Putamen (tissue), 1 donor: ENCODE data around the gene FTO.
"Not testable (repeated sequence)": the region's sequence is repeated elsewhere in the genome, so short reads cannot be mapped to it uniquely, and the experiment has no call there.

Experiments
- DNase-seq: peaks from one replicate; pipeline ENCODE4 v3.0.0-alpha.2; 2016; ENCODE audit warnings: low spot score

Gene FTO

DNA sequence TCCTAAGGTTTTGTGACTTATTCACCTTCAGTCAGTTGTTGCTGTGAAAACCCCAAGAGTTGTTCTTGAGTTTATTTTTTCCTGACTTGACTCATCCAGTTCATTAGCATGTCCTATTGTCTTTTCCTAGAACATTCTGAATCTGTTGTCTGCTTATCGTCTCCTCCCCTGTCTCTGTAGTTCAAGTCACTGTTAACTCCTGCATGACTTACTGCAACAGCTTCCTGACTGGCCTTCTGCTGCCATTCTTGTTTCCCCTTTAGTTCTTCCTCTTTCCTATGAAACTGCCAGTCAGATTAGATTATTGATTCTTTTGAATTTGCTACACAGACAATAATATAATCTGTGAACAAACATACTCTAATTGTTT, 161.5 kb downstream of the FTO start:
- DNase-seq = peak; percentile 30

DNA sequence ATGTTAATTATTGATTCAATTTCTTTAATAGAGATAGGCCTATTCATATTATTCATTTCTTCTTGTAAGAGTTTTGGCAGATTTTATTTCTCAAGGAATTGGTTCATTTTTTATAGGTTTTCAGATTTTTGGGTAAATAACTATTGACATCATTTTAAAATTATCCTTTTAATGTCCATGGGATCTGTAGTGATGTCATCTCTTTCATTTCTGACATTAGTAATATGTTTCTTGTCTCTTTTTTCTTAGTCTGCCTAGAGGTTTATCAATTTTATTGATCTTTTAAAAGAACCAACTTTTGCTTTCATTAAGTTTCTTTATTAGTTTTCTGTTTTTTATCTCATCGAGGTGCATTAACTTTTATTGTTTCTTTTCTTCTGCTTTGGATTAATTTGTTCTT, 162.6 kb downstream of the FTO start:
- no peak for DNase-seq

DNA sequence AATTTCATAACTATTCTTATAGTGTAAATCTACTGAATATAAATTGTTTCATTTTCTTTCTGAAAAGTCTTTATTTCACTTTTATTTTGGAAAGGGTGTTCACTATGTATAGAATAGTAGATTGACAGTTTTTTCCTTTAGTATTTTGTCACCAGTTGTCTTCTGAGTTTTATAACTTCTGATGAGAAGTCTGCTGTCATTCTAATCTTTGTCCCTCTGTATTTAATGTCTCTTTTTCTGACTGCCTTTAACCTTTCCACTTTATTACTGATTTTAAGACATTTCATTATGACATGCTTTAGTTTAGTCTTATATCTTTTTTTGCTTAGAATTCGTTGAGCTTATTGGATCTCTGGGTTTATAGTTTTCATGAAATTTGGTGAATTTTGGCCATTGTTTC, 166.9 kb downstream of the FTO start:
- no peak for DNase-seq

DNA sequence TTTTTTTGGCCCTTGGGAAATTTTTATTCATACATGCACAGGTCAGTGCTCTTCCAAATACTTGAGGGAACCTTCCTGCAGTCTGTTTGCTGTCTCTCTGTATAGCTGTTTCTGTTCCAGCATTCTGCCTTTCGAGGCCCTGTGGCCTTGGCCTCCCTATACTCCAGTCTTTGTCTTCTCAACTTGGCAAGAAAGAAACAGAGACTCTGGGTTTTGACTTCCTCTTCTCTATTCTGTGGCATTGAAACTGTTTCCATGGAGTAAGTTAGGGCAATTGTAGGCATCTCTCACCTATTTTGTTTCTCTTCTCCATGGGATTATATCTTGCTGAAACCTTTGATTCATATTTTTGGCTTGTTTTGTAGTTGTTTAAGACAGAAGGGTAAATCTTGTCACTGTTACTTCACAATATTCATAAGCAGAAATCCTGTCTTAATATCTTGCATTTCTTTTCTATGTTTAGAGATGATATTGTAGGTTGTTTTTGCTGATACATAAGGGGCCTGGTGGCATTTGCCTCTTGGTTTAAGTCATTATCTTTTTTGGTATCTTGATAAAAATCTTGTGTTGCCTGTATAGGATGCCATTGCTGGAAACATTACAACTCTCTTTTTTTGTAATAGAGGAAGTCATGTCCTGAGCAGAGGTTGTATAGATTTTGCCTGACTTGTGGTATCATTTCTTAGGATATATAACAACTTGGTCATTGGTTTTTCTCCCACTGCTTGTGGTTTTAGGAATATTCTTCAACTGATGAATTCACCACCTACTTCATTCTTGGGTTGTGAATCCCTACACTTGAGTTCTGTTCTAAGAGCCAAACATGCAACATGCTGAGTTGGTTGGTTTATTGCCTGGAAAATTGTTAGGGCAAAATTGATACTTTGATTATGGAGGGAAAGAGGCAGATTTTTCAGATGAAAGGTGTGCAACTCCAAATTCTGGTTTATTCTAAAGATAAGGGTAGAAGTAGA, 168.6 kb downstream of the FTO start:
- no peak for DNase-seq

DNA sequence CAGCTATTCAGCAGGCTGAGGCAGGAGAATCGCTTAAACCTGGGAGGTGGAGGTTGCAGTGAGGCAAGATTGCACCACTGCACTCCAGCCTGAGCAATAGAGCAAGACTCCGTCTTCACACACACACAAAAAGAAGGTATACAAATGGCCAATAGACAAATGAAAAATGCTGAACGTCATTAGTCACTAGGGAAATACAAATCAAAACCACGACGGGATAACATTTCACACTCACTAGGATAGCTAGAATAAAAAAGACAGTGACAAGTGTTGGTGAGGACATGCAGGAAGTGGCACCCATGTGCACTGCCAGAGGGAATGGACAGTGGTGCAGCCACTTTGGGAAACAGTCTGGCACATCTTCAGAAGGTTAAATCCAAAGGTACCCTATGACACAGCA, 172.9 kb downstream of the FTO start:
- DNase-seq = no peak

DNA sequence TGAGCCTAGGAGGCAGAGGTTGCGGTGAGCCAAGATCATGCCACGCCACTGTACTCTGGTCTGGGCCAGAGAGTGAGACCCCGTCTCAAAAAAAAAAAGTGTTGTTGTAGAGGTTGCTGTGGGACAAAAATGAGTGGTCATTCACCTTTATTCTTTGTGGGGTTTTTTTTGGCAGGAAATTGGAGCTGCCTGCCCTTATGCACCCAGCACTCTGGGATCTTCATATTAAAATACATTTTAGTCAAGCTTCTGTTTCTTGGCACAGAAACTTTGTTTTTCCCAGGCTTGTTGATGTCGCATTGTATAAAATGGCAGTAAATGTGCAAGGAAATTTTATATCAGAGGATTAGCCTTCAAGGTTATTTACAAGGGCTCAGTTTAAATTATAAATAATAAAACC, 174.3 kb downstream of the FTO start:
- no peak for DNase-seq

DNA sequence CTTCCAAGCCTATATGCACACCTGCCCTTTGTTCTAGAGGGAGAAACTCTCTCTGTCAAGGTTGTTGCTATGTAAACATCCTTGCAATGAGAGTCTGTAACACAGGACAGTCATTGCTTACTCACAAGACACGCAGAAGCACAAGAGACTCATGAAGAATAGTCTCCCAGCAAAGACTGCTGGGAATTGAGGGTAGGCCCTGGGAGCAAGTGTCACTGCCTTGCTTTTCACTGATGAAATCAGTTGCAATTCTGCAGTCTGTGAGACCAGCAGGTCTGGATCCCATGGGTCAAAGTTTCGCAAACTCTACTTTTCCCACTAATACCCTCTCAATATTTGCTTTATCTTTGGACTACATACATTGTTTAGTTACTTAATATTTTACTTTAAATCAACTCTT, 177.4 kb downstream of the FTO start:
- no peak for DNase-seq

DNA sequence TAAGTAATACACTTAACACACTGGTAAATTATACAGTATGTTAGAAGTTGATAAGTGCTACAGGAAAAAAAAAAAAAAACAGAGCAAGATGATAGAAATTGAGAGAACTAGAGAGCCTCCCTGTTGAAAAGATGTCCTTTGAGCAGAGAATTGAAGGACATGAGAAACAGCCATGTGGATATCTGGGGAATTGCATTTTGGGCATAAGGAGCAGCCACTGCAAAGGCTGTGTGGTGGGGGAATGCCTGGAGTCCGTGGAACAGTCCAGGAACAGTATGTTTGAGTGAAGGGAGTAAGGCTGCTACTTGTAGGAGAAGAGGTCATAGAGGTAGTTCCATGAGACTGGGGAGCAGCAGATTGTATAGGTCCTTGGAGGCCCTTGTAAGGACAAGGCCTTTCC, 178.4 kb downstream of the FTO start:
- no peak for DNase-seq

DNA sequence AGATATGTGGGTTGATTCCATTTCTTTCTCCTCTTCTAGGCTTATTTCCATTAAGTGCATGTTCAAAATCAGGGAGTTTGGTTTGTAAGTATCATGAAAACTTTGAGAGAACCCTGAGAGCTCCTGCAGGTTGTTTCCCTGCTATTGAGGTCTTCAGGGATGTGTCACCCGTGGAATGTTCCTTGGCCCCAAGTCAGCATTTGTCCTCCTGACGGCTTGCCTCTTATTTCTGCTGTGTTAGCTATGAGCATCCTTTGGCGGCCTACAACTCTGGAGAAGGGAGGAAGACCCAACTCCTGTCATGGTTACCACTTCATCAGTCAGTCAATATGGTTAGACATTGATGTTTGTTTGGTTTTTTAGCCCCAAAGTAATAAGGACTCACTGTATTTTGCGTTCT, 180.8 kb downstream of the FTO start:
- DNase-seq = no peak

DNA sequence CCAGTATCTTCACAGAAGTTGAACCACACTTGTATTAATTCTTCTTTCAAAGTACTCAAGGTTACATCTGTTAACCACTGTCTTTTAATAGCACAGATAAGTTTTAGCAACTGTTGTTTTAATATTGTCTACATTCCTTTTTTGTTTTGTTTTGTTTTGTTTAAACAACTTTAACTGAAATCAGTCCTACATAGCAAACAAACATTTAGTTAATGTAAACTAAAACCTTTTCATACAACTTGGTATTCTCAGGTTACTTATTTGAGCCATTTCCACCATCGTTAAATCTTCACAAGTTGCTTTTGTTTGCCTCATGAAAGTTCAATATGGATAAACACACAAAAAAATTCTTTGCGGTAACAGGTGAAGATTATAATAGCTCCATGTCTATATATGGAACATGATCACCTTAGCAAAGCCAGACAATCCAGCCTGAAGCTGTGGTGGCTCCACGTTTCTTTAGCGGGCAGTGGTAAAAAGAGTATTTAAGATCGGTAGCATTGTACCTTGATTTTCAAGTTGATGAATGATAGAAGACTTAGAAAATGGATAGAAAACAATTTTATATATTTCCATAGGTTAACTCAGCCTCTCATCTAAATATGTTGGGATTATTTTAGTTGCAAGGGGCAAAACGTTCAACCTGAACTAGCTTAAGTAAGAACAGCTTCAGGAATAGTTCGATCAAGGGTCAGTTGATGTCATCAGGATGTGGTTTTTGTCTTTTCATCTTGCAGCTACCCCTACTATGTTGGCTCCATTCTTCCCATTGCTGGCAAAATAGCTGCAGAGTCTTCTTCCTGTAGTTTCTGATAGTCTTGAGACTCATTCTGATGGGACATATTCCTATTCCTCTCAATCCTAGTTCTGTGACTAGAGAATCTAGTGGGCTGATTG, 182.8 kb downstream of the FTO start:
- no peak for DNase-seq

DNA sequence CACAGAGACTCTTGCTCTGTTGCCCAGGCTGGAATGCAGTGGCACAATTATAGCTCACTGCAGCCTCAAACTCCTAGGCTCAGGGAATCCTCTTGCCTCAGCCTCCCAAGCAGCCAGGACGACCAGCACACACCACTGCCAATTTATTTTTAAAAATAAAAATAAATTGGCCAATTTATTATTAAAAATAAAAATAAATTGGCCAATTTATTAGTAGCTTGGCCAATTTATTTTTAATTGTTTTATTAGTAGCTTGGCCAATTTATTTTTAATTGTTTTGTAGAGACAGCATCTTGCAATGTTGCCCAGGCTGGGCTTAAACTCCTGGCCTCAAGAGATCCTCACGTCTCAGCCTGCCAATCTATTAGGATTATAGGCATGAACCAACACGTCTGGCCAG, 184.3 kb downstream of the FTO start:
- DNase-seq = no peak

DNA sequence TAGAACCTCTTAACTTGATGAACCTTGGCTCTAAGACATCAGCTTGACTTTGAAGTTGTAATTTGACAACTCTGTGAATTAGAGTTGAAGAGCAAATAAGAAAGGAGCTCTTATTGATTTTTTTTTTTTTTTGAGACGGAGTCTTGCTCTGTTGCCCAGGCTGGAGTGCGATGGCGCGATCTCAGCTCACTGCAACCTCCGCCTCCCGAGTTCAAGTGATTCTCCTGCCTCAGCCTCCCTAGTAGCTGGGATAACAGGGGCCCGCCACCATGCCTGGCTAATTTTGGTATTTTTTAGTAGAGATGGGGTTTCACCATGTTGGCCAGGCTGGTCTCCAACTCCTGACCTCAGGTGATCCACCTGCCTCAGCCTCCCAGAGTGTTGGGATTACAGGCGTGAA, 186.9 kb downstream of the FTO start:
- not testable (repeated sequence) for DNase-seq

DNA sequence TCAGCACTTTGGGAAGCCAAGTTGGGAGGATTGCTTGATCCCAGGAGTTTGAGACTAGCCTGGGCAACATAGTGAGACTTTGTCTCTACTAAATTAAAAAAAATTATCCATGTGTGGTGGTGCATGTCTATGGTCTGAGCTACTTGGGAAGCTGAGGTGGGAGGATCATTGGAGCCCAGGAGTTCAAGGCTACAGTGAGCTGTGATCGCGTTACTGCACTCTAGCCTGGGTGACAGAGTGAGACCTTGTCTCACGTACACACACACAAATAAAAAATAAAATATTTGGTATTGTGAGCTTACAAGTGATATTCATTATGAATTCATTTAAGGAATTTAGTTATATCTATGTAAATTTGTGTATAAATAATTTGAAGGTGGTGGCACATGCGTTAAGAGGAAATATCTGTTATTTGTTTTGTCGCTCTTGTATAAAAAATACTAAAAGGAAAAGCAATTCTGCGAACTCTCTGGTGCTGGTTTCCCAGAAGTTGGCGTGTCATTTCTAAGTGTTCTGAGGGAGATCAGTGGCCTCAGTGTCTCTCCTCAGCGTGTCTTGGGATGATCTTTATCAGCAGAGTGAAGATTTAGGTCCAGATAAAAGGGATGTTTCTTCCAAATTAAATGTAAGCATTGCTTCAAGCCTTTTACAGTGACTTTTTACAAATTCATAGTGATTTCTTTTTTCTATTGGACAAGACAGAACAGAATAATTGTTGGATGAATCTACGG, 187.6 kb downstream of the FTO start:
- DNase-seq = no peak

DNA sequence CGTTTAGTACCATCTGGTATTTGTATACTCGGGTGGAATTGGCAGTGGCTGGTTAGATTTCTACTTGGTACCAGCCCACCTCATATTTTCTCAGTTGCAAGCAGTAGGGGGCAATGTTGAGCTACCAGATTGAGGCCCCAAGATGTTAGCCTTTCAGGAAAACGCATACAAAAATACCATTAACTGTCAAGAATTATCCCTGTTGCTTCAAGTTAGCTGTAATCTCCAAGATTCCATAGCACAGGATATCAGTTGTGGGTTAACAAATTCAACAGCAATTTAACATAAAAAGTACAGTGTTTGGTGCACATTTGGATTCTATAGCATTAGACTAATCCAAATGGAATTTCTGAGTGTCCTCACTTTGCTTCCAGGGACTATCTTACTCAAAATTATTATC, 188.2 kb downstream of the FTO start:
- DNase-seq = peak; percentile 64

DNA sequence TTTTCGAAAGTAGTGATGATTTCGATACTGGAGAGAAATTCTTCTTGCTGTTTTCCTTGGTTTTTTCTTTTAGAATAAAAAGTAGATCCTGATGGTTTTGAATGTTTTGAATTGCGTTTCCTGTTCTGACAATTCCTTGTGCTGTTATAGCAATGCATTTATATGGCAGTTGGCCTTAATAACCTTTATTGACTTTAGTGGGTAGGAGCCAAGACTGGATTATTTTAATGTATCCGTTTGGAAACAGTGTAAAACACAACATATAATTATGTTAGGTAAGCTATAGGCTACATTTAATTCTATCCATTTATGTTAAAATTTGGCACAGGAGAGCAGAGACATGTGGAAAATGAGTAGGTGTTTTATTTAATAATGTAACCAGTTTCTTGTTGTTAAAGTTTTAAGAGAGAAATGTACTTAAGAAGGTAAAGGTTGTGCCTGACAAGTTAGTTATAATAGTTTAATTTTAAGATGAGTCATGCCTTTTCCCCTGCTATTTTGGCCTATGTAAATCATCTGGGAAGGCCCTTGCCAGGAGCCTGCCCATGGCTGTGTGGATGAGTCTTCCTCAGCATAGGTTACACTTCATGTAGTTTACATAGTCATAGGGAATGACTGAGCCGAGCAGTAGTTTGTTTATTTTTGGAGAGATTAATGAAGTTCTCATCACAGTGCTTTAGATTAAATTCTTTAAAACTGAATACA, 189.9 kb downstream of the FTO start:
- no peak for DNase-seq

DNA sequence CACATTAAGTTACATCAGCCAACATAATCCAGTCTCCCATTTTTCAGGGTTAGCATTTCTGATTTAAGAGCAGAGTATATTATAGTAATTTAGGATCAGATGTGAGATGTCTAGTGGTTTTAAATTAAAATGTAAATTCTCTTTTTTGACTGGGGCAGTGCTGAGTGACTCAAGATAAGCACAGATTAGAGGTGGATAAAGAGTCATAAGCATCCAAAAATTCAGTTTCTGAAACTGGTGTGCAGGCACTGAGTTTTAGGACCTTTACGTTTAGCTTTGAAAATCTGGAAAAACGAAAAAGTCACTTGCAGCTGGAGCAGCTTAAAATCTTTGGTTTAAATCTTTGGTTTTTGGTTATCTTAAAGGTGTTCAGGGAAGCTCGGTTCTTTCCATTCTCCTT, 190.7 kb downstream of the FTO start:
- DNase-seq = no peak

DNA sequence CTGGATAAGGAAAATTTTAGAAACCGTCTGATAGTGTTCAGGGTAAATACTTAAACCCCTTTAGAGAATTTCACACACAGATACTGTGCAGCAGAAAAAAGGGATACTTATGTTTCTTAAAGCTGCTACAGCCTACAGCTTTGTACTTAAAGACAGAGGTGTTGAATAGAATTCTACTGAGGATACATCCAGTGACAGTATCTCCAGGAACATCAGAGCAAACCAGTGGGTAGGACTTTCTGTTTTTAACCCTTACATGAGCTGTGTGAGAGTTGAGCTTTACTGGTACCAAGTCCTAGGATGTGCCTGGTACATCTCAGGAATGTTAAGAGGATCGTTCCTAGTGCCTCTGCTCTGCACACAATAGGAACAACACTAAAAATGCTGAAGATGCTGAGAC, 191.5 kb downstream of the FTO start:
- DNase-seq = no peak

DNA sequence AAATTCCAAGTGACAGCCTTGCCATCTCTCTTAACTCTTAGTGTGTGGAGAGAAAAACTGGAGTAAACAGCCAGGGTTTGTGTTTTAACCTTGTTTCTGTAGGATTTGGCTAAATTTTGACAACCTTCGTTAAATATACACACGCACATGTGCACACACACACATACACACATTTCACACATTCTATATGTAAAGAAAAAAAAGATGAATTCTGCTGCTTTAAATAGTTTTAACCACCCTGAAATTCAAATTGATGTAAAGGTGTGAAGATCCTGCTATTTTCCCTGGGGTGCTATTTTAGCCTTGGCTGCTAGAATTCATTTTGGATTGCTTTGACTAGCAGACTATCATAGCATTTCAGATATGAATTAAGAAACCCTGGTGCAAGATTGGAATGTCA, 191.9 kb downstream of the FTO start:
- DNase-seq = no peak

DNA sequence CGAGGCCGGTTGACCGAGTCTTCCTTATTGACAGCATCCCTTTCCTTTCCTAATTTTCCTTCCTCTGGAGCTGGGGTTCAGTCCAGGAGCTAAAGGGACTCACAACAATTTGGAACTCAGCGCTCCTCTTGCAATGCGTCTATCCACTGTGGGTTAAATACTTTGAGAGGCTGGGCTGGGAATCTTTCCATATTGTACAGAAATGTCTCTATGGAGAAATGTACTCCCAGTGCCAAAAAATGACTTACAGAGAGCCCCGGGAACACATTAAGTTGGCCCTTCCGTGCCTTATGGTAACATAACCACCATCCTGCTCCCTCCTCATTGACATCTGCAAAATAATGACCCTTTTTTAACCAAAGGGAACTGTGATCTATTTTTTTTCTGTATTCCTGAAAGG, 192.8 kb downstream of the FTO start:
- no peak for DNase-seq

DNA sequence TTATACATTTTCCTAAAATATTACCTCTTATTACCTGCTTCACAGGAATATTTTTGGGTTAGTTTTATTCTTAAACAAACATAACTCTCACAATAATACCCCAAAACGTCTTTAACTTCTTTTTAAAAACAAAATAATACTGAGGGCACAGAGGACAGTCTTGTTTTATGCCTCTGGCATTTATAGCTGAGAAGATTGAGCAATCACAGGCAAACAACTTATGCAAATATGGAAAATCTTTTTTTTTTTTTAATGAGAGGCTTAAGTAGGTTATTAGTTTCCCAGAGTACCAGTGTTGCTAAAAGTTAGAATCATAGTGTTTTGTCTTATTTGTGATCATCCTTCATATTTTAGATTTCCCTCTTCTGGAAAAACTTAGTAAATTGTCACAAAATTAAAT, 195.0 kb downstream of the FTO start:
- no peak for DNase-seq

DNA sequence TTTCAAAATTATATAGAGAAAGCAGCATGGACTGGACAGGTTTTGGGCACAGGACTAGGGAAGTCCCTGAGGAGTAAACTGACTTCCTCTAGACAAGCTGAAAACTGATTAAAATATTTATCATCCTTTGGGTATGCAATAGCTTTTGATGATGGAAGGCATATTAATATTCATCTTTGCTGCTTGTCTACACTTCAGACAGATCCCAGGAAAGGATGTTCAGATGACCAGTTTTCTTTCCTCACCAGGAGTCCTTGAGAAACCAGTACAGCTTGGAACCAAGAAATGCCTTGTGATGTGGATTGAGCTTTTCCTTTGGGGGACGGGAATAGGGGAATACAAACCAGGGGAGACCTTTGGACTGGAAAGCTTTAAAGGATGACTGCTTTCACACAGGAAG, 195.5 kb downstream of the FTO start:
- DNase-seq = no peak

DNA sequence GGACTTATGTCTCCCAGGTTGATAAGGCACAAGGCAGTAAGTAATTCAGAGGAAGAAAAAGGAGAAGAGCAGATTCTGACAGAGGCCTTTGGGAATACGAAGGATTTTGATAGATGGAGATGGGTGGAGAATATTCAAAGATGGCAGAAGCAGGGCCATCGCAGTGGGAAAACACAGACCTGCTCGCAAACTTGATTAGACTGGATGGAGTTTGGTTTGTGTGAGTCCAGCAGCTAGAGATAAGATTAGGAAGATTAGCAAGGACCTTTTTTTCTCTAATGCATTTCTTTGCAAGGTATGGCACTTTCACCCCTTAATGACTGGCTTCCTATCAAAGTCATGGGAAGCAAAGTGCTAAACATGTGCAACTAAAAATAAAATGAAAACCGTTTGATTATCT, 196.7 kb downstream of the FTO start:
- DNase-seq = no peak
